B cell (primary cell): ENCODE results near the gene RING1.

Experiments
- EZH2 ChIP-seq: IDR thresholded peaks from 2 replicates; pipeline ENCODE4 v1.6.1; 2012; ENCODE audit warnings: borderline replicate concordance, low read depth, mild to moderate bottlenecking, moderate library complexity, low read length; ENCODE audit not compliant: insufficient read depth, poor library complexity, severe bottlenecking
- TF ChIP-seq, protein P1 (sequence below): fragments of 200-600 bp; IDR thresholded peaks from one replicate; pipeline ENCODE4 v1.8.0; 2022; ENCODE audit warnings: antibody characterized with exemption, mild to moderate bottlenecking

DNA sequence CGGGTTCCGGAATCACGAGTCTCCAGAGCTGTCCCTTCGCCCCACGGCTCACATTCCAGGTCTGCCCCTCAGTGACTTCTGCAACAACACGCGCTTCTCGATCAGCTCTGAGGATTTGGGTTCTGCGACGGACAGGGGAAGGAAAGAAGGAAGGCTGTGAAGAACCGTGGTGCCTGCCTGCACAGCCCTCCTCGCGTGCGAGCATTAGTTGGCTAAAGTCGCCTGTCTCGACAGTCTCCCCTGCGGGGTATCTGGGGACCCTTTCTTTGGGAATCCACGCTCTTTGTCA is 40.3 kb downstream of the RING1 start:
- TF ChIP-seq, protein P1, sequence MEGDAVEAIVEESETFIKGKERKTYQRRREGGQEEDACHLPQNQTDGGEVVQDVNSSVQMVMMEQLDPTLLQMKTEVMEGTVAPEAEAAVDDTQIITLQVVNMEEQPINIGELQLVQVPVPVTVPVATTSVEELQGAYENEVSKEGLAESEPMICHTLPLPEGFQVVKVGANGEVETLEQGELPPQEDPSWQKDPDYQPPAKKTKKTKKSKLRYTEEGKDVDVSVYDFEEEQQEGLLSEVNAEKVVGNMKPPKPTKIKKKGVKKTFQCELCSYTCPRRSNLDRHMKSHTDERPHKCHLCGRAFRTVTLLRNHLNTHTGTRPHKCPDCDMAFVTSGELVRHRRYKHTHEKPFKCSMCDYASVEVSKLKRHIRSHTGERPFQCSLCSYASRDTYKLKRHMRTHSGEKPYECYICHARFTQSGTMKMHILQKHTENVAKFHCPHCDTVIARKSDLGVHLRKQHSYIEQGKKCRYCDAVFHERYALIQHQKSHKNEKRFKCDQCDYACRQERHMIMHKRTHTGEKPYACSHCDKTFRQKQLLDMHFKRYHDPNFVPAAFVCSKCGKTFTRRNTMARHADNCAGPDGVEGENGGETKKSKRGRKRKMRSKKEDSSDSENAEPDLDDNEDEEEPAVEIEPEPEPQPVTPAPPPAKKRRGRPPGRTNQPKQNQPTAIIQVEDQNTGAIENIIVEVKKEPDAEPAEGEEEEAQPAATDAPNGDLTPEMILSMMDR, result peak; percentile 70
- TF ChIP-seq EZH2, result no peak
